PC-3 (cell line): ENCODE data around the gene AUTS2.

ENCODE experiments used
- EZH2 ChIP-seq: fragments of 300-600 bp; sonication (generic); IDR thresholded peaks from one replicate; pipeline ENCODE4 v1.6.1; 2017; ENCODE audit warnings: antibody characterized with exemption, mild to moderate bottlenecking, low read length; ENCODE audit not compliant: unreplicated experiment
- TF ChIP-seq, protein P1 (sequence below): fragments of 300-600 bp; sonication (generic); conservative IDR thresholded peaks from 2 replicates; pipeline ENCODE4 v1.5.1; 2017; ENCODE audit warnings: antibody characterized with exemption, low read depth, mild to moderate bottlenecking, low read length

DNA sequence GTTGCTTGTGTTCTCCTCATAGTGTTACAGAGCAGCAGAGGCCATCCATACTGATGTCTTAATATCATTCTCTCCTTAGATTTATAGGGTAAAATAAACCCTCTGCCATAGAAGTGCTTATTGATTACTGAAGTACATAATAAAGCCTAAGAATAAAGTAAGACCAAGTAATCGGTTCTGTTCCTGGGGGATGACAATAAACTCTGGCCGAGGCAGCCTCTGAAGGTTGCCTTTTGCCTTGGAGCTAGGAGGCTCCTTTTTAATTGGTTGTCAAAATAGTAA lies 822.0 kb downstream of the AUTS2 start:
- TF ChIP-seq, protein P1, sequence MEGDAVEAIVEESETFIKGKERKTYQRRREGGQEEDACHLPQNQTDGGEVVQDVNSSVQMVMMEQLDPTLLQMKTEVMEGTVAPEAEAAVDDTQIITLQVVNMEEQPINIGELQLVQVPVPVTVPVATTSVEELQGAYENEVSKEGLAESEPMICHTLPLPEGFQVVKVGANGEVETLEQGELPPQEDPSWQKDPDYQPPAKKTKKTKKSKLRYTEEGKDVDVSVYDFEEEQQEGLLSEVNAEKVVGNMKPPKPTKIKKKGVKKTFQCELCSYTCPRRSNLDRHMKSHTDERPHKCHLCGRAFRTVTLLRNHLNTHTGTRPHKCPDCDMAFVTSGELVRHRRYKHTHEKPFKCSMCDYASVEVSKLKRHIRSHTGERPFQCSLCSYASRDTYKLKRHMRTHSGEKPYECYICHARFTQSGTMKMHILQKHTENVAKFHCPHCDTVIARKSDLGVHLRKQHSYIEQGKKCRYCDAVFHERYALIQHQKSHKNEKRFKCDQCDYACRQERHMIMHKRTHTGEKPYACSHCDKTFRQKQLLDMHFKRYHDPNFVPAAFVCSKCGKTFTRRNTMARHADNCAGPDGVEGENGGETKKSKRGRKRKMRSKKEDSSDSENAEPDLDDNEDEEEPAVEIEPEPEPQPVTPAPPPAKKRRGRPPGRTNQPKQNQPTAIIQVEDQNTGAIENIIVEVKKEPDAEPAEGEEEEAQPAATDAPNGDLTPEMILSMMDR = no peak
- no peak for TF ChIP-seq EZH2
